Right atrium auricular region (tissue), 2 donors: ENCODE data around the gene CNTNAP2. TPM values are rescaled to one million over a fixed set of nuclear protein-coding genes. Genes with fewer than 3 reads are reported as not detected.

ENCODE experiments used
- DNase-seq: peaks from one replicate; pipeline ENCODE4 v3.0.0-alpha.2; 2019; ENCODE audit warnings: low spot score
- H3K27ac ChIP-seq, 2 donors: fragments of 200-600 bp; sonication (generic); 1 replicate in 1 of 2; 2 replicates in 1 of 2; pipeline ENCODE4 v1.5.1; 2016 to 2019
- H3K27me3 ChIP-seq, 2 donors: fragments of 200-600 bp; sonication (generic); one replicate each; pipeline versions ENCODE4 v1.5.1 to v1.6.0; 2017 to 2019
- H3K36me3 ChIP-seq: fragments of 200-600 bp; sonication (generic); one replicate; pipeline ENCODE4 v1.5.1; 2016
- H3K4me1 ChIP-seq, 2 donors: fragments of 200-600 bp; sonication (generic); one replicate each; pipeline versions ENCODE4 v1.5.1 to v1.6.0; 2017 to 2019
- H3K4me3 ChIP-seq, 2 donors: fragments of 200-600 bp; sonication (generic); 1 replicate in 1 of 2; 2 replicates in 1 of 2; pipeline ENCODE4 v1.5.1; 2017 to 2019; ENCODE audit warnings: mild to moderate bottlenecking in 1 of 2, moderate library complexity in 1 of 2
- H3K9me3 ChIP-seq, 2 donors: fragments of 200-600 bp; sonication (generic); one replicate each; pipeline ENCODE4 v1.5.1; 2019
- CTCF ChIP-seq, 2 donors: fragments of 200-600 bp; sonication (generic); IDR thresholded peaks; one replicate each; pipeline ENCODE4 v1.5.1; 2019; ENCODE audit warnings: antibody characterized with exemption in 2 of 2
- total RNA-seq, 2 donors: library from RNA; depleted of rRNA; stranded (reverse); fragments of >200 nt; gene quantifications; one replicate each; pipeline ENCODE4 v1.1.0, GENCODE V29; 2016

Gene CNTNAP2
- total RNA-seq, 2 donors from 2014 or later = 1.1 to 1.7 TPM

- DNase-seq = no peak
- H3K27me3 ChIP-seq = no peaks in the 10 kb centered on the region
- H3K27ac ChIP-seq = no peak overlapping the region
- H3K9me3 ChIP-seq = no peaks in the 10 kb centered on the region
- no peaks in the 10 kb centered on the region for H3K4me1 ChIP-seq
- no peak for TF ChIP-seq CTCF (IDR thresholded peaks at IDR 0.05)
- no peak overlapping the region for H3K4me3 ChIP-seq
- H3K36me3 ChIP-seq = no peaks in the 10 kb centered on the region
These were observed 2000.3 kb downstream of the CNTNAP2 start for GRCh38 chr7:148116829-148117403.

- Histone ChIP-seq H3K27ac (no peak overlapping the region), H3K4me1 (no peaks in the 10 kb centered on the region), H3K27me3 (no peaks in the 10 kb centered on the region), H3K4me3 (no peak overlapping the region), H3K9me3 (no peaks in the 10 kb centered on the region), H3K36me3 (no peaks in the 10 kb centered on the region)
- no peak for TF ChIP-seq CTCF (IDR thresholded peaks at IDR 0.05)
- DNase-seq = no peak
These were observed 2001.8 kb downstream of the CNTNAP2 start for GRCh38 chr7:148118371-148118770.

GRCh38 chr7:148121401-148121800, 2004.8 kb downstream of the CNTNAP2 start:
- Histone ChIP-seq H3K9me3 (no peaks in the 10 kb centered on the region), H3K4me1 (no peaks in the 10 kb centered on the region), H3K4me3 (no peak overlapping the region), H3K27me3 (no peaks in the 10 kb centered on the region), H3K36me3 (no peaks in the 10 kb centered on the region), H3K27ac (no peak overlapping the region)
- TF ChIP-seq CTCF (IDR thresholded peaks at IDR 0.05) = no peak
- no peak for DNase-seq

GRCh38 chr7:148121847-148122246, 2005.2 kb downstream of the CNTNAP2 start:
- Histone ChIP-seq H3K9me3 (no peaks in the 10 kb centered on the region), H3K27ac (no peak overlapping the region), H3K4me1 (no peaks in the 10 kb centered on the region), H3K4me3 (no peak overlapping the region), H3K27me3 (no peaks in the 10 kb centered on the region), H3K36me3 (no peaks in the 10 kb centered on the region)
- TF ChIP-seq CTCF (IDR thresholded peaks at IDR 0.05) = no peak
- no peak for DNase-seq

- Histone ChIP-seq H3K36me3 (no peaks in the 10 kb centered on the region), H3K4me1 (no peaks in the 10 kb centered on the region)
These were observed 2007.9 kb downstream of the CNTNAP2 start for GRCh38 chr7:148124477-148124876.

More at GRCh38 chr7:148124477-148124876, 2007.9 kb downstream of the CNTNAP2 start:
- no peak overlapping the region for H3K27ac ChIP-seq
- H3K9me3 ChIP-seq = no peaks in the 10 kb centered on the region
- H3K27me3 ChIP-seq = no peaks in the 10 kb centered on the region
- H3K4me3 ChIP-seq = no peak overlapping the region
- TF ChIP-seq CTCF (IDR thresholded peaks at IDR 0.05) = no peak
- DNase-seq = no peak
